Activated naive CD4-positive, alpha-beta T cell treated with anti-CD3 and anti-CD28 coated beads for 36 hours (primary cell): ENCODE measurements around the gene AKT1. TPM values are rescaled to one million over a fixed set of nuclear protein-coding genes. Genes with fewer than 3 reads are reported as not detected.

ENCODE experiments used
- CTCF ChIA-PET: fragments of 350-600 bp; sonication (Branson Sonifier 250); formaldehyde crosslinking; loops from one replicate; lab custom pipeline; 2021; ENCODE audit warnings: antibody characterized with exemption; lab: Charles Lee
- DNase-seq: peaks from one replicate; pipeline ENCODE4 v3.0.0-alpha.2; 2020
- H3K27ac Mint-ChIP-seq: one replicate; pipeline ENCODE4 v1.8.0; 2021; ENCODE audit warnings: mild to moderate bottlenecking, mixed read lengths
- H3K27me3 Mint-ChIP-seq: one replicate; pipeline ENCODE4 v1.8.0; 2021; ENCODE audit warnings: low read depth, mixed read lengths
- H3K36me3 Mint-ChIP-seq: one replicate; pipeline ENCODE4 v1.8.0; 2021; ENCODE audit warnings: low read depth, mixed read lengths
- H3K4me1 Mint-ChIP-seq: one replicate; pipeline ENCODE4 v1.8.0; 2021; ENCODE audit warnings: low read depth, mixed read lengths
- H3K4me3 Mint-ChIP-seq: one replicate; pipeline ENCODE4 v1.8.0; 2021; ENCODE audit warnings: mild to moderate bottlenecking, moderate library complexity, mixed read lengths
- H3K9me3 Mint-ChIP-seq: one replicate; pipeline ENCODE4 v1.8.0; 2021; ENCODE audit warnings: mixed read lengths
- intact Hi-C: fragments of 100-400 bp; cut with micrococcal nuclease; formaldehyde crosslinking; loops from one replicate; pipeline ENCODE4 v1.15.1; 2023
- total RNA-seq, 2 experiments: library from RNA; stranded (reverse); gene quantifications; one replicate each; pipeline ENCODE4 v1.2.3, GENCODE V29; 2021

The AKT1 gene
- total RNA-seq, 2 experiments from 2014 or later: 114 to 115 TPM

DNA sequence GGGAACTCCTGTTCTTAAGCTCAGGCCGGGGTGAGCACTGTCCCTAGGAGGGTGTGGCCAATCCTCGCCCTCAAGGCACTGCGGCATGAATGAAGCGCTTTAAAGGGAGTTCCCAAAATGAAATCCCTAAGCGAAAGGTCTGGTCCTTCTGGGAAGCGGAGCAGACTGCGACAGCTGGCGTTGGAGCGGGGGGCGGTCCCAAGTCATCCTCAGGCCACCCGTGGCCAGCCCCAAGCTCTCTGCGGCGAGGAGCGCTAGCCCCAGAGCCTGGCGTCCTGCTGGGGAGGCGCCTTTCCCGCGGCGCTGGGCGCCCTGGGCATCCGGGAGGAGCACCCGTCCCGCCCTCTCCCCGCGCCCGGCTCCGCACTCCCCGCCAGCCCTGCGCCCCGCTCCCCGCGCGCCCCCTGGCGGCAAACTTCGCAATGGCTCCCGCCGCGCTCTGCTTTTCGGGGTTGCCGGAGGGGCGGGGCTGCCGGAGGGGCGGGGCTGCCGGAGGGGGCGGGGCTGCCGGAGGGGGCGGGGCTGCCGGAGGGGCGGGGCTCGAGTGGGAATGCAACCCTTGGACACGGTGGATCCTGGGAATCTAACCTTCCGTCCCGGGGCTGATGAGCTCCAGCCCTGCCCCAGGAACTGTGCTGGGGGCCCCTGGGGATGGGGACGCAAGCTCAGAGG, 30.8 kb upstream of the AKT1 start:
- CTCF ChIA-PET: interaction anchor here (0.7 to 2.6 kb wide), 12 partner anchors 12 to 133 kb away, joined by 3 to 34 read pairs (median 4); partner anchors contain the start of genes ADSS1, SIVA1 and ZBTB42
- H3K36me3 Mint-ChIP-seq: no peaks in the 10 kb centered on the region
- peaks cover 6% of the 10 kb centered on the region for H3K27me3 Mint-ChIP-seq
- H3K27ac Mint-ChIP-seq: no peak overlapping the region
- H3K4me1 Mint-ChIP-seq: peaks cover 16% of the 10 kb centered on the region
- peak; percentile 94 for DNase-seq
- peak overlapping the region; percentile 70 for H3K4me3 Mint-ChIP-seq
- intact Hi-C loops: loop anchor here (1.0 to 10.0 kb wide), 4 partner anchors 30 to 658 kb away; partner anchors contain the start of gene CRIP1
- peaks cover 4% of the 10 kb centered on the region for H3K9me3 Mint-ChIP-seq

DNA sequence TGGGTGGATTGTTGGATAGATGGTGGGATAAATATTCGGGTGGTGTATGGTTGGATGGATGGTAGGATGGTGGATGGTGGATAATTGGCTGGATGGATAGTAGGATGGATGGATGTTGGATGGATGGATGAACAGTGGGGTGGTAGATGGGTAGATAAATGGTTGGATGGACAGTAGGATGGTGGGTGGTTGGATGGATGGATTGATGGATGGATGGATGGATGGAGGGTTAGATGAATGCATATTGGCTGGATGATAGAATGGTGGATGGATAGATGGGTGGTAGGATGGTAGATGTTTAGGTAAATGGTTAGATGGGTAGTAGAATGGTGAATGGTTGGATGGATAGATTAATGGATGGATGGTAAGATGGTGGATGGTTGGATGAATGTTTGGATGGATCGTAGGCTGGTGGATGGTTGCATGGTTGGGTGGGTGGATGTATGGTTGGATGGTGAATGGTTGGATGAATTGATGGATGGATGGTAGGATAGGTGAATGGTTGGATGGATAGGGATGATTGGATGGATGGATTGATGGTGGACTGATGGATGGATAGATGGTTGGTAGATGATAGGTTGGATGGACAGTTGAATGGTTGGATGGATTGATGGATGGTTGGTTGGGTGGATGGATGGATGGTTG, 28.9 kb upstream of the AKT1 start:
- intact Hi-C loops: loop anchor here (10.0 kb wide), 1 partner anchor 660 kb away; the partner anchor contains the start of gene CRIP1
- Mint-ChIP-seq H3K4me1 (peaks cover 16% of the 10 kb centered on the region), H3K27me3 (peaks cover 6% of the 10 kb centered on the region), H3K36me3 (no peaks in the 10 kb centered on the region), H3K4me3 (peak overlapping the region; percentile 27), H3K9me3 (peaks cover 4% of the 10 kb centered on the region), H3K27ac (no peak overlapping the region)
- CTCF ChIA-PET: interaction anchor here (2.4 kb wide), 1 partner anchor 56 kb away, joined by 34 read pairs; no protein-coding TSS in a partner anchor
- no peak for DNase-seq

DNA sequence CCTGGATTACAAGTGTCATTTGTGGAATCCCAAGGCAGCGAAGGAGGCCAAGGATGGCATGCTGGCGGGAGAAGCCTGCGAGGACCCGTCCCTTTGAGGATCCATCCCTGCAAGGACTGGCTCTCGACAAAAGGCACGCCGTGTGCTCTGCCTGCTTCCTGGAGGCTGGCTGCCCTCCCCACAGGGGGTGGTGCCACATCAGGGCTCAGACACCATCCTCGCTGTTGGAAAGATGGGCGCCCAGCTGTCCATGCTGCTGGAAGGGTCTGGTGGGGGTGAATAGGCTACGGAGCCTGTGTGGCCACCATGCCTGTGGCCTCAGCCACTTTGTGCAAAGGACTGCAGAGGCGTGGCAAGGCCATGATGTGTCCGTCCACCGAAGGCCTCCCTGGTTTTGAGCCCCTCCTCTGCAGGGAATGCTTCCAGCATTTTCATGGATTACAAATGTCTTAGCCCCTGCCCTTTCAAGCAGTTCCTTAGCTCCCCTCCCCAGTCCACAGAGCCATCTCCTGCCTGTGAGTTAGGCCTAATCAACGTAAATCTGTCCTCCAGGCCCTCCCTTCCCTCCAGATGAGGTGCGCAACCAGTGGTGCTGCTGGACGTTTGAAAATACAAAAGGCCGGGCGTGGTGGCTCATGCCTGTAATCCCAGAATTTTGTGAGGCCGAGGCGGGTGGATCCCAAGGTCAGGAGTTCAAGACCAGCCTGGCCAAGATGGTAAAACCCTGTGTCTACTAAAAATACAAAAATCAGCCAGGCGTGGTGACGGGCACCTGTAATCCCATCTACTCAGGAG, 27.5 kb upstream of the AKT1 start:
- CTCF ChIA-PET: interaction anchor here (1.9 kb wide), 1 partner anchor 54 kb away, joined by 6 read pairs; no protein-coding TSS in a partner anchor
- Mint-ChIP-seq H3K36me3 (no peaks in the 10 kb centered on the region), H3K4me1 (peaks cover 18% of the 10 kb centered on the region), H3K9me3 (peaks cover 4% of the 10 kb centered on the region), H3K27ac (no peak overlapping the region), H3K27me3 (peaks cover 6% of the 10 kb centered on the region), H3K4me3 (no peak overlapping the region)
- intact Hi-C loops: loop anchor here (10.0 kb wide), 1 partner anchor 662 kb away; the partner anchor contains the start of gene CRIP1
- DNase-seq: no peak

DNA sequence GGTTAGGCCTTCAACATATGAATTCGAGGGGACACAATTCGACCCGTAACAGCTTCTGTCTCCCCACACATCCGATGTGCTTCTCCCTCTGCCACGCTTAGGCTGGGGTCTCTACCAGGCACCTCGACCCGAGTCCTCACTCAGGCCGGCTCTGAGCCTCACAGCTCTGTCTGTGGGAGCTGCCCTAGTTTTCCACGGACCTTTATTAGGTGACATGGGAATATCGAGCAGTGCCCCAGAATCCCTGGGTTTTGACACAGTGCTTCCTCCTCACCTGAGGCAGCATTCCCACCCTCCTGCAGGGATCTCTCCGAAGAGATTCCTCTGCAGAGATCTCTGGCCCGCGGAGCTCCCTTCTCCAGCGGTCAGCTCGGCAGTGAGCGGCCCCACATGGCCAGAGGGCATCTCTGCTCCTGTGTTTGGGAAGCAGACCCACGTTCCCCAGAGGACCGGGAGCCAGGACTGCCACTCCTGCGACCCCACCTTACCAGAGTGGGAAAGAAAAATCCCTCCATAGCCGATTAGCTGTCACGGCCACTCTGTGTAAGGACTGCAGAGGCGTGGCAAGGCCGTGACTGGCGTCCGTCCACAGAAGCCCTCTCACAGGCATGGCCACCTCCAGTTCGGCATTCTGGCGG, 26.5 kb upstream of the AKT1 start:
- Mint-ChIP-seq H3K36me3 (peaks cover 1% of the 10 kb centered on the region), H3K27ac (no peak overlapping the region), H3K4me3 (no peak overlapping the region), H3K4me1 (peaks cover 10% of the 10 kb centered on the region), H3K27me3 (peaks cover 6% of the 10 kb centered on the region), H3K9me3 (peaks cover 5% of the 10 kb centered on the region)
- CTCF ChIA-PET: interaction anchor here (0.7 to 1.9 kb wide), 2 partner anchors 24 to 53 kb away, joined by 3 to 6 read pairs; no protein-coding TSS in a partner anchor
- intact Hi-C loops: loop anchor here (10.0 kb wide), 1 partner anchor 663 kb away; the partner anchor contains the start of gene CRIP1
- DNase-seq: no peak

DNA sequence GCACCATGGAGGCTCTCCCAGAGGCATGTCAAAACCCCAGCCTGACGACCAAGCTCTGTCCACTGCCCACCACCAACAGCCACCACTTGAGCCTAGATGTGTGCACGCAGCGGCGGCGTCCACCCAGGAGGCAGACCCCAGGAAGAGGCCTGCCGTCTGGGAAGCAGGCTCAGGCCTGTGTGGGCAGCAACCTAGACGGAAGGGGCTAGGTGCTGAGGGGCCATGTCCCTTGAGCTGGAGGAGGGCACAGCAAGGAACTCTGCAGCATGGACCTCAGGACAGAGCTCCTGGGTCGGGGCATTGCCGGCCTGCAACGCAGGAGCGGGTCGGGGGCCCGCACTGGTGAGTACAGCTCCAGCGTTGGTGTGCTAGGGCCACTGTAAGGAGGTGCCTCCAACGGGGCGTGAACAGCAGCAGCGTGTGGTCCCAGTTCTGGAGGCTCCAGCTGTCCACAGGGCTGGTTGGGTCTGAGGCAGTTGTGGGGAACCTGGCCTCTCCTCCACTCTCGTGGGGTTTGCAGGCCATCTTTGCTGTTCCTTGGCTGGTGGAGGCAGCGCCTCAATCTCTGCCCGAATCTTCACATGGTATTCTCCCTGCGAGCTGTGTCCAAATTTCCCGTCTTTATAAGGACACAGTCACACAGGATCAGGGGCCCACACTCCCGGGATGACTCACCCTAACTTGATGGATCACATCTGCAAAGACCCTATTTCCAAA, 25.8 kb upstream of the AKT1 start:
- Mint-ChIP-seq H3K36me3 (peaks cover 4% of the 10 kb centered on the region), H3K4me1 (peaks cover 9% of the 10 kb centered on the region), H3K4me3 (no peak overlapping the region), H3K9me3 (peaks cover 5% of the 10 kb centered on the region), H3K27ac (no peak overlapping the region), H3K27me3 (peaks cover 6% of the 10 kb centered on the region)
- intact Hi-C loops: loop anchor here (10.0 kb wide), 1 partner anchor 663 kb away; the partner anchor contains the start of gene CRIP1
- CTCF ChIA-PET: interaction anchor here (0.7 to 1.9 kb wide), 2 partner anchors 24 to 53 kb away, joined by 3 to 6 read pairs; no protein-coding TSS in a partner anchor
- DNase-seq: peak; percentile 2

DNA sequence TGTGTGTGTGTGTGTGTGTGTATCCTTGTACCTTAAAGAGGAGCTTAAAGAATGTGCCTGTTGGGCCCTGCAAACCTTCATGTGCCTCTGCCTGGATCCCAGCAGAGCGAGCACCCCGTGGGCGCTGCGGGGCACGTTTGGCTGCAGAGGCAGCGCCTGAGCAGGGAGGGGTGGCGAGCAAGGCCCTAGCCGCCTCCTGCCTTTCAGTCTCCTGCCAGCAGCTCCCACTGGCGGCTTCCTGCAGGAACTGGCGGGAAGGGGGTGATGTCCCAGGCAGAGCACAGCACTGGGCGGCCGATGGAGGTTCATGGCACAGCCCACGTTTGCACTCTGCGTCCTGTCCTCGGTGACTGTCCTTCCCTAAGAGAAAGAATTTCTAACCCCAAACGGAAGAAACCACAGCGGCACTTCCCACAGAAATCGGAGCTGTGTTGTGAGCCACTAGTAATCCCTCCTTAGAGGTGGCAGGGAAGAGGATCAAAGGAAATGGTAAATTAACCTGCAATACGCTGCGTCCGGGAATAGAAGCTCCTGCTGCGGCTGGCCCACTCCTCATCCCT, 25.2 kb upstream of the AKT1 start:
- peak; percentile 3 for DNase-seq
- peaks cover 4% of the 10 kb centered on the region for H3K36me3 Mint-ChIP-seq
- peaks cover 6% of the 10 kb centered on the region for H3K27me3 Mint-ChIP-seq
- no peak overlapping the region for H3K4me3 Mint-ChIP-seq
- intact Hi-C loops: loop anchor here (10.0 kb wide), 1 partner anchor 664 kb away; the partner anchor contains the start of gene CRIP1
- H3K9me3 Mint-ChIP-seq: peaks cover 5% of the 10 kb centered on the region
- CTCF ChIA-PET: no interaction called here
- H3K4me1 Mint-ChIP-seq: peaks cover 8% of the 10 kb centered on the region
- H3K27ac Mint-ChIP-seq: no peak overlapping the region

DNA sequence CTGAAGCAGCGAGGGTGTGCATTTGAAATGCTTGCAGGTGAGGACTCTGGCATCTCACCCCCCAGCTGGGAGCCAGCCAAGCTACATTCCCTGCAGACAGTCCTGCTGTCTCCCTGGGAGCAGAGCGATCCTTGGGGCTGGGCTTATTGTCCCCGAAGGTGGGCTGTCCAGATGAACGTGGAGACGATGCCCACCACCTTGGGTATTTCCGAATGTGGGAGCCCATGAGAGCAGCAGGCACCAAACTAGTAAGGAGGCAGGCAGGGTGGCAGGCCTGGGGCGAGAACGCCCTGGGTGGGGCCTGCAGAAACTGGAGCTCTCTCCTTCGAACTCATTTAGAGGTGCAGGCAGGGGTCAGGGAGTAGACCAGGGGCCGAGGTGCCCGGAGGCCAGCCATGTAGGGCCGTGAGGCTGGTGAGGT, 23.8 kb upstream of the AKT1 start:
- peaks cover 6% of the 10 kb centered on the region for H3K36me3 Mint-ChIP-seq
- H3K27ac Mint-ChIP-seq: no peak overlapping the region
- no peak overlapping the region for H3K4me3 Mint-ChIP-seq
- DNase-seq: no peak
- peaks cover 1% of the 10 kb centered on the region for H3K9me3 Mint-ChIP-seq
- peaks cover 10% of the 10 kb centered on the region for H3K4me1 Mint-ChIP-seq
- CTCF ChIA-PET: interaction anchor here (1.0 kb wide), 1 partner anchor 15 kb away, joined by 3 read pairs; no protein-coding TSS in a partner anchor
- intact Hi-C loops: no loop called here
- no peaks in the 10 kb centered on the region for H3K27me3 Mint-ChIP-seq

DNA sequence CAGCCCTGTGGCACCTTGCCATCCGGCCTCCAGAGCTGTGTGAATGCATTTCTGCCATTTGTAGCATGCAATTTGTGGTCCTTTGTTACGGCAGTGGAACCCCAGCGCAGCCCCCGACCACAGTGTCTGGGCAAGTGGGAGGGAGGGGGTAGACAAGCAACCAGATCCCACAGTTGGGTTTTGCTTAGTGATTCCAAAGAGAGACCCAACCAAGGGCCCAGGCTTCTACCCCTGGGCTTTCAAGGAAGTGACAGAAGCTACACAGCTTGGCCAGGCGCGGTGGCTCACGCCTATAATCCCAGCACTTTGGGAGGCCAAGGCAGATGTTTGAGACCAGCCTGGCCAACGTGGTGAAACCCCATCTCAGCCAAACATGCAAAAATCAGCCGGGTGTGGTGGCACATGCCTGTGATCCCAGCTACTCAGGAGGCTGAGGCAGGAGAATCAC, 23.2 kb upstream of the AKT1 start:
- no peak for DNase-seq
- intact Hi-C loops: no loop called here

DNA sequence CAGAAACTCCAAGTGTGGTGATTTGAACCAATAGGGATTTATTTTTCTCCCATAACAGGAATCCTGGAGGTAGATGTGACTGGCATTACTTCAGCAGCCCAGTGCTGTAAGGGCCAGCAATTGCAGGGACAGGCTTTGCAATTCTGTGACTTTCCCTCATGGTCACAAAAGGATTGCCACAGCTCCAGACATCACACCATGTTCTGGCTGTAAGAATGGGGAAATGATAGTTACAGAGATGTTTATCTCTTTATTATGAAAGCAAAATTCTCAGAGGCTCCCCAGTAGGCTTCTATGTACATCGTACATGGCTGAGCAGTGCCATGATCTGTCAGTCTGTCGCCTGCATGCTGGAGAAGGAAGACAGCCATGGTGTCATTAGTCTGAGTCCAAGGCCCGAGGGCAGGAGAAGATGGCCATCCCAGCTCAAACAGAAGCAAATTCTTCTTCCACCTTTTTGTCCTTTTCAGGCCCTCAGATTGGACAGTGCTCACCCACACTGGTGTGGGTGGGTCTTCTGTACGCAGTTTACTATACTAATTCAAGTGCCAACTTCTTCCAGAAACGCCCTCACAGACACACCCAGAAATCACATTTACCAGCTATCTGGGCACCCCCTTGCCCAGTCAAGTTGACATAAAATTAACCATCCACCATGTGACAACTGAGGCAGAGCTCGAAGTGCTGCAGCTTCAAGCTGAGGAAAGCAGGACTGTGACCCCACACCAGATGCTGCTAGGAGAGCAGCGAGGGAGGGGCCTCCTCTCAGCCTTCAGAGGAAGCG, 22.6 kb upstream of the AKT1 start:
- H3K4me3 Mint-ChIP-seq: no peak overlapping the region
- intact Hi-C loops: no loop called here
- H3K36me3 Mint-ChIP-seq: peaks cover 7% of the 10 kb centered on the region
- DNase-seq: no peak
- CTCF ChIA-PET: interaction anchor here (1.0 to 1.3 kb wide), 2 partner anchors 14 to 65 kb away, joined by 3 to 4 read pairs; partner anchors contain the start of gene SIVA1
- H3K27ac Mint-ChIP-seq: no peak overlapping the region
- peaks cover 1% of the 10 kb centered on the region for H3K9me3 Mint-ChIP-seq
- peaks cover 18% of the 10 kb centered on the region for H3K4me1 Mint-ChIP-seq
- H3K27me3 Mint-ChIP-seq: no peaks in the 10 kb centered on the region

More for the DNA sequence above, 23.2 kb upstream of the AKT1 start:
- CTCF ChIA-PET: interaction anchor here (1.0 kb wide), 1 partner anchor 14 kb away, joined by 3 read pairs; no protein-coding TSS in a partner anchor
- H3K36me3 Mint-ChIP-seq: peaks cover 7% of the 10 kb centered on the region
- peaks cover 17% of the 10 kb centered on the region for H3K4me1 Mint-ChIP-seq
- H3K4me3 Mint-ChIP-seq: no peak overlapping the region
- peaks cover 1% of the 10 kb centered on the region for H3K9me3 Mint-ChIP-seq
- no peak overlapping the region for H3K27ac Mint-ChIP-seq
- H3K27me3 Mint-ChIP-seq: no peaks in the 10 kb centered on the region

DNA sequence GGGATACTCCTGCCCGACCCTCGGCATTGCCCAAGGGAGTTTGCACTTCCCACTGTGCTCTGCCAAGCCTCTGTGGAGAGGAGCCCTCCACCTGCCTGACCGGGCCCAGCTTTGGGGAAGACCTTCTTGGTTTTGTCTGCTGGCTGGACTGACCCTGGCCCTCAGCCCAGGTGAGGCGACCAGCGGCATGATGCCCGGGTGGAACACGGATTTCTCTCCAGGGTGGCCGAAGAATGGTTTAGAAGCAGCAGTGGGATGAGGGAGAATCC, 21.0 kb upstream of the AKT1 start:
- Mint-ChIP-seq H3K4me3 (peak overlapping the region; percentile 92), H3K4me1 (peaks cover 18% of the 10 kb centered on the region), H3K27ac (peak overlapping the region; percentile 82), H3K27me3 (no peaks in the 10 kb centered on the region), H3K36me3 (peaks cover 7% of the 10 kb centered on the region), H3K9me3 (peaks cover 1% of the 10 kb centered on the region)
- CTCF ChIA-PET: interaction anchor here (1.1 kb wide), 1 partner anchor 16 kb away, joined by 3 read pairs; the partner anchor contains the start of gene ZBTB42
- intact Hi-C loops: no loop called here
- no peak for DNase-seq
